ENCODE measurements around the gene SPPL2B.
"Not testable (repeated sequence)": the region's sequence is repeated elsewhere in the genome, so short reads cannot be mapped to it uniquely, and the experiment has no call there.

SPPL2B gene

DNA sequence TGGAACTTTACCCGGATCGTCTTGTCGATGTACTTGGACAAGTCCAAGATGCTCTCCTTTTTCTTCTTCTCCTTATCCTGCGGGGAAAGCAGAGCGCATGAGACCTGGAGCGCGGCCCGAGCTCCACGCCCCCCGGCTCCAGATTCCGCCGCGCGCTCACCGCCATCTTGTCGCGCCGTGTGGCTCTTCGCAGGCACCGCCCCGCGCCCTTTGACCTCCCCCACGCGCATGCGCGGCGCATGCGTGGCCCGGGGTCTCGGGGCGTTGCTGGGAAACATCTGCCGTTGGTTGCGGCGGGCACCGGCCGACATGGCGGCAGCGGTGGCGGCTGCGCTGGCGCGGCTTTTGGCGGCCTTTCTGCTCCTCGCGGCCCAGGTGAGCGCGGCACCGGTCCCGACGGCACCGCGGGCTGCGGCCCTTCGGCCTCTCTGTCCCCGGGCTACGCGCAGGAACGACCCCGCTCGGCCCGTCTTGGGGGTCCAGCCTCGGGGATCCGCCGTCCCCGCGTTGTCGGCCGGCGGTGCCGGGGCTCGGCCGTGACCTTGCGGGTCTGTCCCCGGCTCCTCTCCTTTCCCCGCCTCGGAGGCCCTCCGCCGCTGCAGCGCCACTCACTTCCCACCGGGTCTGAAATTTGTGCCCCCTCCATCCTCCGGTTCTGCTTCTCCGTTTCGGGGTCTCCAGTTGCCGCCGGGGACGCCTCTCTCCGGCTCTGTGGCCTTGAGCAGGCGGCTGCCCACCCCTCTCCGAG lies at the start of gene SPPL2B, which contains the start of gene LSM7:
Gene SPPL2B (plus strand): TSS at position 284 of the 748 bp plus-strand sequence. CDS start 26 bp downstream, at position 310.
Gene LSM7 (minus strand): TSS at position 186 of the 748 bp plus-strand sequence. CDS start 20 bp downstream, at position 166.
- peak; percentile 89 for DNase-seq

DNA sequence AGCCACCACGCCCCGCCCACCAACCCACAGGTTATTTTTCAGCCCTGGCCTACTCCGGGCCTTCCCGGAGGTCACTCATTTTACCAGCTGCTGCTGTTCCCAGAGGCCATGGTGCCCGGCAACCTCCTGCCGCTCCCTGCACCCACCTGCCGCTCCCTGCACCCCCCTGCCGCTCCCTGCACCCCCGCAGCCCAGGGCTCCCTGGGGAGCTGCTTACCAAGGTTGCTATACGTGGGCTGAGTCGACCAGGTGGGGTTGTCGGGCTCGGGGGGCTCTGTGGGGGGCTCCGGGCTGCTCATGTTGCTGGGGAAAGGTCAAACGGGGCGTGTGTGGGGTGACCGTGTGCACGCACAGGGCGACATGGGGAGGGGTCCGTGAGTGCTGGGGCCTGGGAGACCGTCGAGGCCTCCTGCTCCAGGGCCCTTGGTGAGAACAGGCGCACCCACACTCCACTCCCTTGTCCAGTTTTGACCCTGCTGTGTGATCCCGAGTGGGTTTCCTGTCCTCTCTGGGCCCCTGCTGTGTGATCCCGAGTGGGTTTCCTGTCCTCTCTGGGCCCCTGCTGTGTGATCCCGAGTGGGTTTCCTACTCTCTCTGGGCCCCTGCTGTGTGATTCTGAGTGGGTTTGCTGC lies 47.7 kb upstream of the SPPL2B start:
- DNase-seq: no peak

- DNase-seq: not testable (repeated sequence)
Observed at GRCh38 chr19:2281265-2282061, 47.0 kb upstream of the SPPL2B start.

- no peak for DNase-seq
Observed at GRCh38 chr19:2282062-2282861, 46.2 kb upstream of the SPPL2B start, which contains the start of gene PEAK3. TSS of gene PEAK3 (minus strand) at chr19:2282175. CDS start at chr19:2280931, 1,244 bp downstream.

- DNase-seq: no peak
Observed at GRCh38 chr19:2282862-2283237, 45.6 kb upstream of the SPPL2B start.

GRCh38 chr19:2283835-2284507 lies 44.5 kb upstream of the SPPL2B start:
- DNase-seq: no peak

DNA sequence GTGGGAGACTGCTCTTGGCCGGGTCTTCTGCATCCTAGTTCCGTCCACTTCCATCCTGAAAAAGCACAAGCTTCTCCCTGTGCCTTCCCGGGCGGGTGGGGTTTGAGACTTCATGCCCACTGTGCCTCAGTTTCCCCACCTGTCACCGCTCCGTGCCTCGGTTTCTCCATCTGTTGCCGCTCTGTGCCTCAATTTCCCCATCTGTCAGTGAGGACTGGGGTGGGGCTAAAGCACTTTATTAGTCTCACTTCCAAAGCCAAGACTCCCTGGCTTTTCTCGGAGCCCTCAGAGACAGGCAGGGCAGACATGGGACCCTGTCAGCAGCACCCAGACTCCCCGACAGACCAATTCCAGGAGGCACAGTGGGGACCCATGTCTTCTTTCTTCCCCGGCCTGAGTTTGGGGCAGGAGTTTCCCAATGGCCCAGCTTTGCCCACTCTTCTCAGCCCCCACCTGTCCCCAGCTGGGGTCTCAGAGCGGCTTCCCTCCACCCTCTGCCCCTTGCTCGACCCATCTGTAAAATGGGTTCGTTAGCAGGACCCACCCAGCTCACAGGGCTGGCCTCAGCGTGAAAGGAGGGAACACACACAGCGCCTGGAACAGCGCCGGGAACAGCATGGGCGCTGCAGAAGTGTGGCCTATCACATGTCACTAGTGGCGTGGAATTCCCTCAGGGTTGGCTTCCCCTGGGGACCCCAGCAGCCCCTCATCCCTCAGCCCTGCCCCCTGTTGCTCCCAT lies 41.9 kb upstream of the SPPL2B start:
- no peak for DNase-seq

GRCh38 chr19:2287585-2288337 lies 40.7 kb upstream of the SPPL2B start:
- no peak for DNase-seq

DNA sequence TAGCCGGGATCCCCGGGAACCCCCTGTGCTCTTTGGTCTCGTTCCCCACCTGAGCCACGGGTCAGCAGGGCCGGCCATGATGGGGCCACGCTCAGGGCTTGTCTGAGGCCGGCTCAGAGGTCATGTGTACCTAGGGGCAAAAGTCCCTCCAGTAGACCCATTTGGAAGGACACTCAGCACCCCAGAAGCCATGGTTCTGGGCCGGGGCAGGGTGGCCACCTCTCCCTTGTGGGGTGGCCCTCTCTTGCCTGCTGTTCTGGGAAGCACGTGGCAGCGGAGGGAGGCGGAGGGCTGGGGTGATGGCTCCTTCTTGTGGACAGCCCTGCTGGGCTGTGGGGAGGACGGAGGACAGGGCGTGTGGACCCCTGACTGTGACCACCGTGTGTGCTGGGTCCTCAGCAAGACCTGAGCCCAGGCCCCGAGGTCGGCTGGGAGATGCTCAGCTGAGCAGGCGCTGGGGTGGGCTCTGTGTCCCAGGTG lies 40.1 kb upstream of the SPPL2B start:
- no peak for DNase-seq

GRCh38 chr19:2288818-2289713 lies 39.4 kb upstream of the SPPL2B start:
- no peak for DNase-seq

- no peak for DNase-seq
Observed at GRCh38 chr19:2289714-2290435, 38.6 kb upstream of the SPPL2B start.

- DNase-seq: no peak
Observed at GRCh38 chr19:2290441-2291184, 37.9 kb upstream of the SPPL2B start.

- no peak for DNase-seq
Observed at GRCh38 chr19:2291185-2291751, 37.2 kb upstream of the SPPL2B start.

- peak; percentile 68 for DNase-seq
Observed at GRCh38 chr19:2294687-2295335, 33.7 kb upstream of the SPPL2B start.

DNA sequence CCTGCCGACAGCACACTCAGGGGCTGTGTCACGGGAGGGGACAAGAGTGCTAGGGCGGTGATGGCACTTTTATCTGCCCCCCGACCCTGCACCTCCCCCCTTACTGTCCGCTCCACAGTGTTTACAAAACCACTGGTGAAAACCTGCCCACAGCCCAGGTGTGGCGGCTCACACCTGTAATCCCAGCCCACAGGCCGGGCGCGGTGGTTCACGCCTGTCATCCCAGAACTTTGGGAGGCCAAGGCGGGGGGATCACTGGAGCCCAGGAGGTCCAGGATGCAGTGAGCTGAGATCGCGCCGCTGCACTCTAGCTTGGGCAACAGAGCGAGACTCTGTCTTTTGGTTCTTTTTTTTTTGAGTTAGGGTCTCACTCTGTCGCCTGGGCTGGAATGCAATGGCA lies 32.3 kb upstream of the SPPL2B start:
- no peak for DNase-seq

- no peak for DNase-seq
Observed at GRCh38 chr19:2300533-2300932, 28.0 kb upstream of the SPPL2B start.
